ENCODE measurements around the gene PRKAR2B.

Gene PRKAR2B

DNA sequence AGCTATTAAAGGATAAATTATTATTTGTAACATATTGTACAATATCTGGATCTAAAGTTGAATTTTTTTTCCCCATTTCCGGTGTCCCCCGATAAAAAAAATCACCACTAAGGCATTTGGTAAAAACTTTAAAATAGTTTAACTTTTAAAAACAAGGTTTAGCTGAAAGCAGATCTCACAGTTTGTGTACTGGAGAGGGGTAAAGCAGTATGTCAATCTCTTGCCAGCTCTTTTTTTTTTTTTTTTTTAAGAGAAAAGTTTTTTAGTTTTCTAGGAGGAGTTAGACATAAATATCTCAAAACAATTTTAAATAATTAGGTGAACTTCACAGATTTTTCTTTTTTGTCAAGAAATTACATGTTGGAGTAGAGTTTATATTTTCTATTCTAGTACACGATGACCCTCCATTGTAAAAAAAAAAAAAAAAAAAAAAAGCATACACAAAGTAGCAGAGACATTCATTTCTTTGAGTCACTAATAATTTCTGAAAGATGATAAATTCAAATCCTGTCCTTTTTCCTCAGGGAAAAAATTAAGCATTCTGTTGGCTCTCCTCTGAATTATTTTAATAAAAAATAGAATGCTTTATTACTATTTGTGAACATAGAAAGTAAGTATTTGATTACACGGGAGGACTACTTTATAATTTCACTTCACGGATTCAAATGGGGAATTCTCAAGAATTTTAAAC is 122.4 kb downstream of the PRKAR2B start:
- no peak for DNase-seq

DNA sequence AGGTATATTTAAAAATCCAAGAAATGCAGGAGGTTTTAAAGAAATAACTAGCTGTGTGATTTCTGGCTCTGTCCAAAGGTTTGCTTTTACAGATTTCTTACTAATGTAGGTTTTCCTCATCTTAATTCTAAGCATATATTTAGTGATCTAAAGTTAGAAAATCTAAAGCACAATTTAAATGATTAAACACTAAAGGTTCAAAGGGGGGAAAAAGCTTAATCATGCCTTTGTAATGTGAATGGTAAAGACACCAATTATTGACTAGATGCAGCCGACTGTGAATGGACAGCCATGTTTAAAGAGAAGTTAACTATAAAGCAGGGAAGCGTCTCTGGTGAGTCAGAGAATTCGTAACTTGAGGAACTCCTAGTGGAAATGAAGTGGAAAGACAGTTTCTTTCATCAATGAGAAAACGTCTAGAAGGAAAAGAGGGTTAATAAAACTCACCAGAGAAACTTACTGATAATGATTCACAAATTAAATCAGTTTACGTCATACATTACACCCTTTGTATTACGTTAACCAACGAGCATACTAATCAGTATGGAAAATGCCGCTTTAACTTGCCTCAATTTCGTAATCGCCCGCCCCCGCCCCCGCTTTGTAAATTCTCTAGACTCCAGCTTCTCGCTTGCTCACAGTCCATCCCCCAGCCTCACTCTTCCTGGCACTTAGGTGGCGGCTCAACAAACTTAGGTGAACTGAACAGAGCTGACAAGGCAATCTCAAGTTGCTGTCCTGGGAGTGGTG is 123.2 kb downstream of the PRKAR2B start:
- DNase-seq, result peak; percentile 88

DNA sequence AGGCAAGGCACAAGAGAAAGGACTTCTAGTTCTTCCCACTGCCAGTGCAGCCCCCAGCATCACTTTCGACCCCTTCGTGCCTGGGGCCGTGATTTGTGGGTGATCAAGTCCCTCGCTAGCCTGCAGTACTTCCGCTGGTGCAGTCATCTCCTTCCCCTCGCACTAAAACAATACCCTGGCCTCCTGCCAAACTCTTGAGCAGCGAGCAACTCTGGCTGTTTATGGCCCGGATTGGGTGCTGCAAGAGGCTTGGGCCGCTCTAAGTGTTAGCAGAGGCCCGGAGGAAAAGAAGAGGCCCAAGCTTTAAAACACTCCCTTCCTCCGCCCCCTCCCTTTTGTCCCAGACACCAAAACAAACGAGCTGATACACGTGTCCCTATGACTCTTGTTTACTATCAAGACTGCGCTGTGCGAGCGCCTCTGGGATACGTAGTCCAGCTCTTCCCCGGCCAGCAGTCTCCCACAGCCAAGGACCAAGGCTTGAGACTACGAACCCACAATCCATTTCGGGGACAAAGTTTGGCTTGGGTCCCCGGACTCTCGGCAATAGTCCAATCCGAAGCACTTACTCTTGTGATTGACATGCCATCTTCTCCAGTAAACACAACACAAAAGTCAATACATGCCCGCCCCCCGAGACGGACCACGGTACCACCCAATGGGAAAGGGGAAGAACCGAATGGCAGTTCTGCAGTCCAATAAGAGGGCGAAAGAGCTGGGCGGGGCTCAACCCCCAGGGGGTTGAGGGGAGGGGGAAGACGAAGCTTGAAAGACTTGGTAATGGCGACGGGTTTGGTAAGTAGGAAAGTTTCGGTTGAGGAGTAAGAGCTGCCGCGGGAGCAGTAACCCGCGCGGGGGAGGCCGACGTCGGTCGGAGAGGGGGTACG is 124.0 kb downstream of the PRKAR2B start, which contains the start of gene HBP1:
HBP1 (plus strand) TSS at position 771 of the 887 bp plus-strand sequence. CDS start 10,891 bp downstream, outside the sequence.
- DNase-seq, result peak; percentile 100

DNA sequence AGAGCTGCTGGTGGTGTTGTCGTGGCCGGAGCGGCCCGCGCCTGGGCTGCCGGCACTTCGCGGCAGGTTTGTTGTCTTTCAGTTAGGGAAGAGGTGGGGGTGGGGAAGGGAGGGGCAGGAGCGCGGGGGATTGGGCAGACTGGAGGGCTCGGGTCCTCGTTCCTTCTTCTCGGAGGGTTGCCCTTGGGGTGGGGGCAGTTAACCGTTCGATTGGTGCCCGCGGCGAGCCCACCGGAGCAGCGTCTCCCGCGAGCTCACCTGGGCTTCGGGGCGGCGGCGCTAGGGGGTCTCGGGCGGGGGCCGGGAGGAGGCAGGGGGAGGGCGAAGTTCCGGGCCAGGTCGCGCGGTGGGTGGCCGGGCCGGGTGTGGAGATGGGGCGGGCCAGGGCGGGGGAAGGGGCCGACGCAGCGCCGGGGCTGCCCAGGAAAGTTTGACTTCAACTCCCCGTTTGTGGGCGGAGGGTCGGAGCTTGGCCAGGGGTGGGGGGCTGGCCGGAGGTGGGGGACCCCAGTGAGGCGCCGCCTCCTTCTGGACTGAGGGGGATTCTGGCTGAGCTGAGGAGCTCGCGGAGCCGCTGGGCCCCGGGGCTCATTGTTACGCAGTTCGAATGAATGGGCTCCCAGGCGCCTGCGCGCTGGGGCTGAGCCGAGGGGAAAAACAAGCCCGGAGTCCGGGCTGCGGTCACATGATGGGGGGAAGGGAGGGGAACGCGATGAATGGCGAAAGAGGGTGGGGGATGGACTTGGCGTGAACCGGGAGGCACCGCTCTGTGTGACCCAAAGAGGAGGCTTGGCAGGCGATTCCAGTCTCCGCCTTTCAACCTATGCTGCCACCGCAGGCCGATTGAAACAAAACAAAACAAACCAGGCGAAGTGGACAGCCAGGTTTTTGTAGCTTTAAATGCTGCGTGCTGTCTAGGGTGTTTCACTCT is 124.9 kb downstream of the PRKAR2B start:
- DNase-seq, result peak; percentile 94

DNA sequence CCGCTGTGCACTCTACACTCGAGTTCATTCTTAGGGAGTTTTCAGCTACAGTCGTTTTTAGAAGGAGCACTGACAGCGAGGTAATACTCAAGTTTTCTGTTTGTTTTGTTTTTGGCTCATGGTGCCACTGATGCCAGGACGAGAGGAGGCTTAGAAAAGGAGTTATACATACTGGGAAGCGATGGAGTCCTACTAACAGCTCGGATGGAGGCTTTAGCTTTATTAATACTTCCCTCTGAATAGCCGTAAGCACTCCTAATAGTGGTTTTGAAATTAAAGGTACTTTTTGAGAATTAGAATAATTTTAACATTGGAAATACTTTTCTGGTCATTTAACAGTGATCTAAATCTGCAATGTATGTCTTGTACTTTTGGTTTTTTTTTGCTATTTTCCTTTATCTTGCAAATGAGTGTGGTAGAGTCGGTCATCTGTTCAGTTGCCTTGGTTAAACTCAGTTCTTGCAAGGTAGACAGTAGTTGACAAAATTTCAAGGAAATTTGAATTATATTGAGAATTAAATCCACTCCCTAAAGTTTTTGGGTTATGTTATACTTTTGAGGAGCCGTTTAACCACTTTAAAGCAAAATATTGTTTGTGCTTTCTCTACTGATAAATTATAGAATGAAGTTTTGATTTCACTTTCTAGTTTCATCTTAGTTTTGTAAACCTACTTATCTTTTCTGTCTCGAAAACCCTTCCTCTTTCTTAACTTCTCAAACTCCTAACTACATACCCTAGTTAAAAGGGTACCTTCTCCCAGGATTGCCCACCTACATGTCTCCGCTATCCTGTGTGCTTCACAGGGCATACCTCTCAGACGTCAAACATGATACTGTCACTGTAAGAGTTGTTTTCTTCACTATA is 125.8 kb downstream of the PRKAR2B start:
- DNase-seq, result no peak

DNA sequence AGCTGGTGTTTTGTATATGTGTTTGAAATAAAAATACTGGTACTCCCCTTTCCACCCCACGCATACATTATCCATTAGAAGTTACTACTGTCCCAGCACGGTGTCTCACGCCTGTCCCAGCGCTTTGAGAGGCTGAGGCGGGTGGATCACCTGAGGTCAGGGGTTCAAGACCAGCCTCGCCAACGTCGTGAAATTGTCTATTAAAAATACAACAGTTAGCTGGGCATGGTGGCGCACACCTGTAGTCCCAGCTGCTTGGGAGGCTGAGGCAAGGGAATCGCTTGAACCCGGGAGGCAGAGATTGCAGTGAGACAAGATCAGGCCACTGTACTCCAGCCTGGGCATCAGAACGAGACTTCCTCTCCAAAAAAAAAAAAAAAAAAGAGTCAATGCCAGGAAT is 127.0 kb downstream of the PRKAR2B start:
- DNase-seq, result no peak

DNA sequence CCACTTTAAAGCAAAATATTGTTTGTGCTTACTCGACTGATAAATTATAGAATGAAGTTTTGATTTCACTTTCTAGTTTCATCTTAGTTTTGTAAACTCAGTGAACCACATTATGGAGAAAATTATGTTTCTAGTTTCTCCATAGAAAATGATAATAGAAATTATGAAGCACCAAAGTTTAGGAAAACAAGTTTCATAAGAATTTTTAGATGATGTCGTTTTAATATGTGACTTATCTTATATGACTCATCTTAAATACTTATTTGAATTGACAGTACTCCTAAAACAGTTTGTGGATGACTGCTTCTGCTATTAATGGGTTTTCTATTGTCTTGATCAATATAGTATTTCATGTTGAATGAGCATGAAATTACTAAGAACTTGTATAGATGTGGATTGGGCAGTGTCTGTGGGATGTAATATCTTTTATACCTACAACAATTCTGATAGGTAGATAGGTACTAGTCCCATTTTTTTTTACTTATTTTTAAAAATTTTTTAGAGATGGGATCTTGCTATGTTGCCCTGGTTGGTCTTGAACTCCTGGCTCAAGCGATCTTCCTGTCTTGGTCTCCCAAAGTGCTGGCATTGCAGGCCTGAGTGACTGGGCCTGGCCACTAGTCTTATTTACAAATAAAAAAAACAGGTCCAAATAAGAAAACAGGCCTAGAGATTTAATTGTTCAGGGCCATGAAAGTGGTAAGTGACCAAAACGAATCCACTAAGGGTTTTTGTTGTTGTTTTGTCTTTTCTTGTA is 127.9 kb downstream of the PRKAR2B start:
- DNase-seq, result no peak

DNA sequence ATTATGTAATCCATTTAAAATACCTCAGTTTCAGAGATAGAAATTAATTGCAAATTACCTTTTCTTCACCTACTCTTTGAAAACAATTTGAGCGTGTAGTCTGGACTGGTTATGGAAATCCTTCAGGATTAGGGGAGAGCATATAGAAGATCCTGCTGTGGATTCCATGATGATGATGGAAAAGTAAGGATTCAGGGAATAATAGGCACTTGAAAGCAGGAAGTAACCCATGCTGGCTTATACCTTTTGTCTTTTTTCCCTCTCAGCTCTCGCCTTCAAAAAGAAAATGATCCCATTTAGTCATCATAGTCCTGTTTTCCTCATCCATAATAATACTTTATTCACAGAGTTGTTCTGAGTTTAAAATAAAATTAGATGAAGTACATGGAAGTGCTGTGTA is 128.7 kb downstream of the PRKAR2B start:
- no peak for DNase-seq

DNA sequence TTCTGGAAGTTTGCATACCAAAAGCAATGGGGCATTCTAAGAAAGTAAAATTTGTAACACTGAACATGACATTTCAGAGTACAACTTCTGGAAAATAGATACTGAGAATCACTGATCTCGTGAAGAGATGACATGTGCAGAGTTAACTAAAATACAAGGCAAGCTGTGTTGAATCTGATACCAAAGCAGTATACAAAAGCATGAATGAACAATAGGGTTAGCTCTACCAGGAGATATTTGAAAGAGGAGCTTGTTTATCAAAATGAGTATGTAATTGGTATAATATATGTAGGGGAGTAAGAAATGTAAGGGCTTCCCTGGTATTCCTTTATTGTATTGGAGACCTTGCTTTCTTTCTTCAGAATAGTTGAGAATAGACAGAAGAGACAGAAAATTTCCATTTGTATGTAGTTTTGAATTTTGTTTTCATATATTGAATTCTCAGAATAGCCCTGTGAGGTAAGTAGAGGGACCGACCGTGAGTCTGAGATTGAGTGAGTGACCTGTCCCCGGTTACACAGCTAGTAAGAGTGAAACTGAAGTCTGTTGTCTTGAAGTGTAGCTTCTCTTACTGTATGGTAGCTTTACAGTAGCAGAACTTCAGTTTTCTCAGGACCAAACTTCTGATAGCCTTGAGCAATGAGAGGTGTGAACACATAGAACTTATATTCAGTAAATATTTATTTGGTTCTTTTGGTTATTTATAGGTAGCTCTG is 129.3 kb downstream of the PRKAR2B start:
- no peak for DNase-seq

DNA sequence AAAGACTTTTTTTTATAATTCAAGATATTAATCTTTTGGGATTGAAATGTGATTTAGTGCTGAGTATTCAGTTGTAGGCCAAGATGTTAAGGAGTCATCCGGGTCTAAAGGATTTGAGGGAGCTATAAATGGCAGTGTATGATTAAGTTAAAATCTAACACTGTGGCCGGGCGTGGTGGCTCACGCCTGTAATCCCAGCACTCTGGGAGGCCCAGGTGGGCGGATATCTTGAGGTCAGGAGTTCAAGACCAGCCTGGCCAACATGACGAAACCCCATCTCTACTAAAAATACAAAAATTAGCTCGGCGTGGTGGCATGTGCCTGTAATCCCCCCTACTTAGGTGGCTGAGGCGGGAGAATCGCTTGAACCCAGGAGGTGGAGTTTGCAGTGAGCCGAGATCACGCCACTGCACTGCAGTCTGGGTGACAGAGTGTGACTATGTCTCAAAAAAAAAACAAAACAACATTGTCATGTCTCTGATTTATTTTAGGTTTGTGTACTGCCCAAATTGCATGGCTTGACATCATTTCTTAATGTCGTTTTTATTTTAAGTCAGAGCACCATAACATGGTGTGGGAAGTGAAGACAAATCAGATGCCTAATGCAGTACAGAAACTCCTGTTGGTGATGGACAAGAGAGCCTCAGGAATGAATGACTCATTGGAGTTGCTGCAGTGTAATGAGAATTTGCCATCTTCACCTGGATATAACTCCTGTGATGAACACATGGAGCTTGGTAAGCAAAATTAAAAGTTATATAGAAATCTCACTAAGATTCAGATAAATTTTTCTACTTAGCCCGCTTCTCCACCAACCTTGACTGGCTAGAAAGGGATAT is 135.0 kb downstream of the PRKAR2B start:
- peak; percentile 44 for DNase-seq

DNA sequence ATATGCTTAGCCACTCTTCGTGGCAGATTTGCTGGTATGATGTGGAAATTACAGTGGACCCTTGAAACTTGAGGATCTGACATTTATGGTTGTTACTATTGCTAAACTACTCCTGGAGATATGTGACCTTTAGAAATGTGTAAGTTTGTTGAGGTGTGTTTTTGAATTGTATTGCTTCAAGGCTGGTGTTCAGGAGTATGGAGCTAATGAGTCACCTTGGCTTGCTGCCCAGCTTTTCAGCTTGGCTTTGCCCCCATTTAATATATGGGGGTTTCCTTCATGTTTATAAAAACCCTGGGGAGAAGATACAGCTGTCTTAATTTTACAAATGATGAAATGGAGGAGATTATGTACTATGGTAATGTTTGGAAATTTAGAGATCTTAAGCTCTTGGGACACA is 135.9 kb downstream of the PRKAR2B start:
- peak; percentile 88 for DNase-seq

DNA sequence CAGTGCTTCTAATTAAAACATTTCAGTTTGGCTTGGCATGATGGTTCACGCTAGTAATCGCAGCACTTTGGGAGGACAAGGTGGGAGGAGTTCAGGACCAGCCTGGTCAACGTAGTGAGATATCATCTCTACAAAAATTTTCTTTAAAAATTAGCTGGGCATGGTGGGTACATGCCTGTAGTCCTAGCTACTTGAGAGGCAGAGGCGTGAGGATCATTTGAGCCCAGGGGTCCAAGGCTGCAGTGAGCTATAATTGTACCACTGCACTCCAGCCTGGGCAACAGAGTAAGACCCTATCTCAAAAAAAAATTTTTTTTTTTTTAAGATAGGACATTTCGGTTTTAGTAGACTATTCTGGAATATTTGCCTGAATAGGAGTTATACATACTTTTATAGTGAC is 136.7 kb downstream of the PRKAR2B start:
- no peak for DNase-seq

DNA sequence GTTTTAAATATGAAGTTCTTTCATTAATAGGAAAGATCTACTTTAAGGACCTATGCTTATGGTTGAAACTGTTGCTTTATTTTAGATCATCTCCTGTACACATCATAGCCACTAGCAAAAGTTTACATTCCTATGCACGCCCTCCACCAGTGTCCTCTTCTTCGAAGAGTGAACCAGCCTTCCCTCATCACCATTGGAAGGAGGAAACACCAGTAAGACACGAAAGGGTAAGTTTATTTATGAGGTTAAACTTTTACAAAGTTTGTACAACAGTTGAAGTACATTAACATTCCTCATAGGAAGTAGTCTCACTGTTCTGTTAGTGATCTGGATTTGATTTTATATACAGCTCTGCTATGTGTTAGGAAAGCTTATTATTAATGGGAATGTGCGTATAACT is 141.2 kb downstream of the PRKAR2B start:
- no peak for DNase-seq

DNA sequence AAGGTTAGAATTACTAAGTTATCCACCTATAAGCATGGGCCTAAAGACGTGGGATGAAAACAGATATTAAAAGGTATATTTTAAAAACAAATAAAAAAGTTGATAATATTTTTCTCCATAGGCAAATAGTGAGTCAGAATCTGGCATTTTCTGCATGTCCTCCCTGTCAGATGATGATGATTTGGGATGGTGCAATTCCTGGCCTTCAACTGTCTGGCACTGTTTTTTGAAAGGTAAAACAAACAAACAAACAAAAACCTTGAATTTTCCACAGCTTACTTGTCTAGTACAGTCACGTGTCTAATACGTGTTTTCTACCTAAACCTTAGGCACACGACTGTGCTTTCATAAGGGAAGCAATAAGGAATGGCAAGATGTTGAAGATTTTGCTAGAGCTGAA is 141.7 kb downstream of the PRKAR2B start:
- DNase-seq, result no peak

DNA sequence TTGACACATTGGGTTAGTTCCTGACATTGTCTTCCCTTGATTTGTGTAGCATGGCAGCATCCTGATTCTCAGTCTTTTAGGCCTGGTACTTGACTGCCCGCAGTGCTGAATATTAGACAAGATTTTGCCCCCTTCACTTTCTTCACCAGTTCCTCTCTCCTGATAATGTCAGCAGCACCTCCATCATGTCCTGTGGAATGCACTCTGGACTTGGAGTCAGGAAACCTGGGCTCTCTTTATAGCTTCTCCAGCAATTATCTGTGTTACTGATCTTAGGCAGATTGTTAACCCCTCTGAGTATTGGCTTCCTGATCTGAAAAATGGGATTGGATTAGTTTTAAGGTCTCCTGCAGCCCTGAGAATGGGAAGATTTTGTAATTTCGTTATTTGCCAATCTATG is 143.3 kb downstream of the PRKAR2B start:
- DNase-seq, result no peak

DNA sequence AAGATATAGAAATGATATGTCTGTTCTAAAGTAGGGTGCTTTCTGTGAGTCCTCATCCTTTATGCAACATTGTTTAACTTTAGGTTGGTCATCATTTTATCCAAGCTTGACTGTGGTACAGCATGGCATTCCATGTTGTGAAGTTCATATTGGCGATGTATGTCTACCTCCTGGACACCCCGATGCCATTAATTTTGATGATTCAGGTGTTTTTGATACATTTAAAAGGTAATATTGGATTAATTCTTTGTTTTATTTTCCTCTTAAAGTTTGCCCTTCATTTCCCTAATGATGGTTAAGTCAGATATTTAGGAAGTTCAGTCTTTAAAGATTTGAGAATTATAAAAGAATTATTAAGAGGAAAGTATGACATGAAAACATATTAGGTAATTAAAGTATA is 145.6 kb downstream of the PRKAR2B start:
- no peak for DNase-seq

DNA sequence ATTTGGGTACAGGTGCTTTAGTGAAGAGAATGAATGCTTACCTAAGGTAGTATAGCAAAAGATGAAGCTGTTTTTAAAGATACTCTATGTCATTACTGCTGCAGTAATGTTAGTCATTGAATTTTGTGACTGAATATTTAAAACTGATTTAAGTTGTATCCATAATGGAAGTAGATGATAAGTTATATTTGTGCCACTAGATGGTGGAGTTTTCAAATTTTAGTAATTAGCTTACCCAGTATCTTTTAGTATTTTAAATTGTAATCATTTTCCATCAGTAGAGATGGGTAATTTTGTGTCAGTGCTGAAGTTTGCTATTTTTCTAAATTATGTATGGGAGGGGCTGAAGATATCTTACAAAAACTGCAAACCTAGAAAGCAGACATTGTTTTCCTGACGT is 149.5 kb downstream of the PRKAR2B start:
- no peak for DNase-seq

DNA sequence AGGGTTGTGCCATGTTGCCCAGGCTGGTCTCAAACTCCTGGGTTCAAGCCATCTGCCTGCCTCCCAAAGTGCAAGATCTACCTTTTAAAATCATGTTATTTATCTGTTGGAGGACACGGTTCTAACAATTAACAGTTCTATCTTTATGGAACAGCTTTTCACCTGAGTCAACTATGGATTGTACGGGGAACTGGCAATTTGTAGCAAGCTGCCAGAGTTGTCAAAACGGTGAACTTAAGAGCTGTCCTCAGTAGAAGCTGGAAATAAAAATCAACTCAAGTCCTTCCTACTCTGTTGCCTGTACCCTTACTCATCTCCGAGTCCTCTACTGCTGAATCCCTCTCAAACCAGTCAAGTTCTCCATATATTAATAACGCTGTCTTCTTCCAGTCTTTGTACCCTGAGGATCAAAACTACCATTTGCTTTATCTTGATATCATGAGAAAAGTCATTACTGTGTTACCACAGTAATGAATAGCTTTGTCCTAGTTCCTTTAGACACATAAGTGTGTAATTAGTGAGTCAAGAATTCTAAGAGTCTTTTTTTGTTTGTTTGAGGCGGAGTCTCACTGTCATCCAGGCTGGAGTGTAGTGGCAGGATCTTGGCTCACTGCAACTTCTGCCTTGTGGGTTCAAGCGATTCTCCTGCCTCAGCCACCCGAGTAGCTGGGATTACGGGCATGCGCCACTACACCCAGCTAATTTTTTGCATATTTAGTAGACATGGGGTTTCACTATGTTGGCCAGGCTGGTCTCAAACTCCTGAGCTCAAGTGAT is 152.5 kb downstream of the PRKAR2B start:
- DNase-seq, result no peak

Measured in fibroblast of skin of right quadriceps (primary cell).